HG03108 (cell line): ENCODE results near the gene COMMD9.

Experiments
- ATAC-seq: cut with Tn5 transposase; IDR thresholded peaks from one replicate; pipeline ENCODE4 v1.9.1; 2021; ENCODE audit warnings: moderate library complexity; ENCODE audit not compliant: unreplicated experiment

COMMD9 gene

GRCh38 chr11:36227044-36227443 lies 62.2 kb downstream of the COMMD9 start:
- no peak for ATAC-seq

GRCh38 chr11:36224209-36224882 lies 64.9 kb downstream of the COMMD9 start:
- no peak for ATAC-seq

- ATAC-seq = no peak
Observed at GRCh38 chr11:36222831-36223635, 66.2 kb downstream of the COMMD9 start.
